Muscle of leg (tissue), 11 donors: ENCODE results near the gene MGLL. TPM values are rescaled to one million over a fixed set of nuclear protein-coding genes. Genes with fewer than 3 reads are reported as not detected.

ENCODE experiments used
- DNase-seq: peaks from one replicate; pipeline ENCODE4 v3.0.0; 2013
- H3K27ac ChIP-seq: one replicate; pipeline ENCODE4 v1.5.1; 2013; ENCODE audit warnings: mild to moderate bottlenecking, low read length, control low read depth
- H3K27me3 ChIP-seq: one replicate; pipeline ENCODE4 v1.6.1; 2013; ENCODE audit warnings: low read length; ENCODE audit not compliant: control insufficient read depth, insufficient read depth
- H3K36me3 ChIP-seq: one replicate; pipeline ENCODE4 v1.6.1; 2013; ENCODE audit warnings: low read length; ENCODE audit not compliant: control insufficient read depth, insufficient read depth
- H3K4me1 ChIP-seq: one replicate; pipeline ENCODE4 v1.6.1; 2013; ENCODE audit warnings: low read length; ENCODE audit not compliant: control insufficient read depth, insufficient read depth
- H3K4me3 ChIP-seq: one replicate; pipeline ENCODE4 v1.5.1; 2013; ENCODE audit warnings: low read length, control low read depth
- H3K9me3 ChIP-seq: replicated peaks from 2 replicates; pipeline ENCODE4 v1.6.1; 2013; ENCODE audit warnings: low read depth, low read length; ENCODE audit not compliant: control insufficient read depth
- WGBS: methylation state at CpG from one replicate; pipeline ENCODE4 v1.1.5; 2013; ENCODE audit warnings: missing lambda C conversion rate; ENCODE audit not compliant: insufficient coverage; 5-methylcytosine and 5-hydroxymethylcytosine counted together
- polyA plus RNA-seq, 8 donors: library from polyadenylated mRNA; unstranded; fragments of 120-200 nt; gene quantifications; one replicate each; pipeline versions ENCODE4 v1.2.1 to v1.2.3, GENCODE V29; 2013; ENCODE audit warnings: inconsistent platforms in 1 of 8, low replicate concordance in 1 of 8; ENCODE audit not compliant: insufficient read length in 8 of 8, insufficient read depth in 1 of 8
- total RNA-seq: library from RNA; stranded (reverse); fragments of 120-200 nt; gene quantifications from one replicate; pipeline ENCODE4 v1.2.4, GENCODE V29; 2013

MGLL gene
- total and polyA plus RNA-seq, 9 donors = 18.1 to 25.7 (median 22.3) TPM

GRCh38 chr3:127792541-127793292 lies 29.6 kb downstream of the MGLL start:
- Histone ChIP-seq H3K27ac (no peak overlapping the region), H3K36me3 (no peaks in the 10 kb centered on the region), H3K27me3 (no peaks in the 10 kb centered on the region), H3K4me1 (peaks cover 41% of the 10 kb centered on the region), H3K9me3 (no peaks in the 10 kb centered on the region), H3K4me3 (no peak overlapping the region)
- whole genome bisulfite sequencing = 50% methylated on average over 15 of the region's 18 CpGs
- peak; percentile 67 for DNase-seq

- no peak overlapping the region for H3K27ac ChIP-seq
- H3K36me3 ChIP-seq = no peaks in the 10 kb centered on the region
- H3K4me3 ChIP-seq = no peak overlapping the region
- peak; percentile 58 for DNase-seq
- no peaks in the 10 kb centered on the region for H3K9me3 ChIP-seq
- WGBS = 57% methylated on average over 1 of the region's 9 CpGs
- H3K4me1 ChIP-seq = peaks cover 55% of the 10 kb centered on the region
- H3K27me3 ChIP-seq = no peaks in the 10 kb centered on the region
Observed at GRCh38 chr3:127791221-127791913, 30.9 kb downstream of the MGLL start.

DNA sequence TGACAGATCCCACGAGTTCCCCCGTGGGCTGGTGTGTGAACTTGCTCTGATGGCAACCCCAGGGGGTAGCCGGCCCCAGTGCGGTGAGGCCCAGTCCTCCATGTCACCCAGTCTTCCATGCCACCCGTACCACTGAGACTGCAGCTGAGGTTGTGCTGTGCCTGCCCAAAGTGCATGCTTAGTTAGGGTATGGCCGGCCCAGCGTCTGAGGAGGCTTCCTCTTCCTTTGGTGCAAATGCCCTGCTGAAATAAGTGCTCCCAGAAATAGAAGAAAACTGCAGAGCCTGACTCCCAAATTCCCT lies 31.5 kb downstream of the MGLL start:
- Histone ChIP-seq H3K36me3 (no peaks in the 10 kb centered on the region), H3K27me3 (no peaks in the 10 kb centered on the region), H3K27ac (no peak overlapping the region), H3K4me1 (peaks cover 60% of the 10 kb centered on the region), H3K9me3 (no peaks in the 10 kb centered on the region), H3K4me3 (no peak overlapping the region)
- WGBS = 75% methylated on average over 5 of the region's 7 CpGs
- DNase-seq = no peak

- no peak overlapping the region for H3K27ac ChIP-seq
- H3K4me3 ChIP-seq = no peak overlapping the region
- no peaks in the 10 kb centered on the region for H3K36me3 ChIP-seq
- peaks cover 66% of the 10 kb centered on the region for H3K4me1 ChIP-seq
- H3K9me3 ChIP-seq = no peaks in the 10 kb centered on the region
- no peak for DNase-seq
- no peaks in the 10 kb centered on the region for H3K27me3 ChIP-seq
- WGBS = 93% methylated on average over 14 of the region's 19 CpGs
Observed at GRCh38 chr3:127789990-127790881, 32.1 kb downstream of the MGLL start.

DNA sequence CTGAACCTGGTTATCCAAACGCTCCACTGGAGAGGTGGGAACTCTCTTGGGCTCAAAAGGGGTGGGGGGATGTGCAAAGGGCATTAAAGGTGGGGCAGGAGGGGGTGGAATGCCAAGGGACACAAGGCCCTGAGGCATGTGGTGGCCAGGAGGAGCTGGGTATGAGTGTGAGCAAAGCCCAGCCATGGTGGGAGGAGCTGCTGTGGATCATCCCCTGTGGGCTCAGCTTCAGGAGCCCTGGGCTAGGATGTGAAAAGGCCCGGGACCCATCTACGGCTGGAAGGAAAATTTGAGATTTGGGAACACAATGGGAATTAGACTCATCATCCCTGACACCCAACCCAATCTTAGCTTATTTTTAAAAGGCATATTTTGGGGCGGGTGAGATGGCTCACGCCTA lies 33.3 kb downstream of the MGLL start:
- H3K36me3 ChIP-seq = no peaks in the 10 kb centered on the region
- peaks cover 78% of the 10 kb centered on the region for H3K4me1 ChIP-seq
- no peaks in the 10 kb centered on the region for H3K27me3 ChIP-seq
- 75% methylated on average over 2 of the region's 5 CpGs for WGBS
- H3K9me3 ChIP-seq = no peaks in the 10 kb centered on the region
- no peak overlapping the region for H3K4me3 ChIP-seq
- no peak for DNase-seq
- no peak overlapping the region for H3K27ac ChIP-seq

GRCh38 chr3:127788451-127788909 lies 33.8 kb downstream of the MGLL start:
- no peaks in the 10 kb centered on the region for H3K36me3 ChIP-seq
- peak; percentile 36 for DNase-seq
- no peak overlapping the region for H3K4me3 ChIP-seq
- H3K4me1 ChIP-seq = peaks cover 82% of the 10 kb centered on the region
- WGBS = 84% methylated on average over 4 of the region's 9 CpGs
- H3K9me3 ChIP-seq = no peaks in the 10 kb centered on the region
- H3K27me3 ChIP-seq = no peaks in the 10 kb centered on the region
- peak overlapping the region; percentile 79 for H3K27ac ChIP-seq

- Histone ChIP-seq H3K27ac (peak overlapping the region; percentile 79), H3K27me3 (no peaks in the 10 kb centered on the region), H3K9me3 (no peaks in the 10 kb centered on the region), H3K36me3 (no peaks in the 10 kb centered on the region), H3K4me1 (peaks cover 81% of the 10 kb centered on the region), H3K4me3 (no peak overlapping the region)
- 61% methylated on average over 6 of the region's 16 CpGs for WGBS
- peak; percentile 69 for DNase-seq
Observed at GRCh38 chr3:127787571-127788365, 34.5 kb downstream of the MGLL start.

DNA sequence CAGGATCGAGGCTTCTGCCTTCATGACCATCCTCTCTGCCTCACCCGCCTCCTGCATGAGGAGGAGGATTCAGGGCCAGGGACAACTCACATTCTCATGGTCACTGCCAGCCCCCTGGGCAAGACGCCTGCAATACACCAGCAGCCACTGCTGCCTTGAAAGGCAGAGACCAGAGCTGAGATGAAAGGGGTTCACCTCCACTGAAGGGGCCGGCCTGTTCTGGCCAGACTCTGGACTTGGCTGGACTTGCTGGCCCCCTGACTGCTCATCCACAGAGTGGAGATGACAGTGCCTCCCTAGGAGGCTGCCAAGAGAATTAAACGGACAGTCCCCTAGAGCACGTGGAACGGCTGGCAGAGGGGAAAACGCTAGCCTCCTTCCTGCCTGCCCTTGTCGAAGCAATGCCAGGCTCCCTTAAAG lies 35.2 kb downstream of the MGLL start:
- peak; percentile 88 for DNase-seq
- Histone ChIP-seq H3K4me3 (no peak overlapping the region), H3K27me3 (no peaks in the 10 kb centered on the region), H3K27ac (peak overlapping the region; percentile 79), H3K4me1 (peaks cover 77% of the 10 kb centered on the region), H3K36me3 (no peaks in the 10 kb centered on the region), H3K9me3 (no peaks in the 10 kb centered on the region)
- WGBS = 43% methylated on average over 8 of the region's 9 CpGs

DNA sequence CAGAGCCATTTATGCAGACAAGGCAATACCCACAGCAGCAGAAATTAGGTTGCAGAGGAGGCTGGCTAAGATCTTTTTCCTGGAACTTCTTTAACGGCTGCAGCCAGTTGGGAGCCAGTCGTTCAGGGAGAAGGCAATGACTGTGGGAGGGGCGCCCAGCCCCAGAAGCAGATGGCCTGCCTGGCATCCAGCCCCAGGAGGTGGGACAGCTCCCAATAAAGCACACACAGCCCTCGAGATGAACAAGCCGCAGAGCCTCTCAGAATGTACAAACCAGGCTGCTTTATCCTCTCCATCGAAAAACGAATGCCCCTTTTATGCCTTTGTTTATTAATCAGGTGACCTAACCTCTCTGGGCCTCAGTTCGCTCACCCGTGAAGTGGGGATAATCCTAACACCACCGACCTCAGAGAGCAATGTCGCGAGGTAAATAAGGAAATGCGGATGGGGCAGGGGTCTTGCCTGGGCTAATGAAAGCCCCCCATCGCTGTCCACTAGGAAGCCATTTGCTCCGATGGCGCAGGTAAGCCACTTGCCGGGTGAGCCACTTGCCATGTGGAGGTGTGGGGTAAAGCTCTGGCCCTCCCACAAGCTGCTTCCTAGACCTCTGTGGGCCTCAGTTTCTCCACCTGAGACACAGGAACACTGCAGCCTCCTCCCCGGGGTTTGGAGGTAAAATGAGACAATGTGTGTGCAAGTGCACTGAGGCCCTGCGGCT lies 35.8 kb downstream of the MGLL start:
- DNase-seq = peak; percentile 96
- H3K4me3 ChIP-seq = no peak overlapping the region

More for the DNA sequence above, 35.8 kb downstream of the MGLL start:
- peaks cover 78% of the 10 kb centered on the region for H3K4me1 ChIP-seq
- H3K27me3 ChIP-seq = no peaks in the 10 kb centered on the region
- peak overlapping the region; percentile 79 for H3K27ac ChIP-seq
- no peaks in the 10 kb centered on the region for H3K36me3 ChIP-seq
- WGBS = 35% methylated on average over 7 of the region's 19 CpGs
- H3K9me3 ChIP-seq = no peaks in the 10 kb centered on the region
